Hepatic stellate cell (primary cell): ENCODE data around the gene CNTNAP5.

ENCODE experiments used
- DNase-seq: peaks from one replicate; pipeline ENCODE4 v3.0.0; 2011; ENCODE audit warnings: low spot score

The CNTNAP5 gene

GRCh38 chr2:124269348-124269747 lies 244.3 kb downstream of the CNTNAP5 start:
- no peak for DNase-seq

GRCh38 chr2:124272261-124272841 lies 247.3 kb downstream of the CNTNAP5 start:
- no peak for DNase-seq

GRCh38 chr2:124281541-124281940 lies 256.5 kb downstream of the CNTNAP5 start:
- no peak for DNase-seq

- no peak for DNase-seq
Measured at GRCh38 chr2:124283096-124283495, 258.0 kb downstream of the CNTNAP5 start.

- DNase-seq, result peak; percentile 9
Measured at GRCh38 chr2:124286089-124286783, 261.1 kb downstream of the CNTNAP5 start.

GRCh38 chr2:124289060-124289459 lies 264.0 kb downstream of the CNTNAP5 start:
- no peak for DNase-seq

- no peak for DNase-seq
Measured at GRCh38 chr2:124289615-124290014, 264.5 kb downstream of the CNTNAP5 start.

GRCh38 chr2:124296470-124296869 lies 271.4 kb downstream of the CNTNAP5 start:
- no peak for DNase-seq

GRCh38 chr2:124301915-124302314 lies 276.8 kb downstream of the CNTNAP5 start:
- DNase-seq, result no peak

GRCh38 chr2:124308319-124309062 lies 283.4 kb downstream of the CNTNAP5 start:
- no peak for DNase-seq

GRCh38 chr2:124309563-124310138 lies 284.6 kb downstream of the CNTNAP5 start:
- DNase-seq, result no peak

- DNase-seq, result no peak
Measured at GRCh38 chr2:124310671-124311070, 285.6 kb downstream of the CNTNAP5 start.

GRCh38 chr2:124314084-124314483 lies 289.0 kb downstream of the CNTNAP5 start:
- no peak for DNase-seq

- DNase-seq, result no peak
Measured at GRCh38 chr2:124315221-124315880, 290.3 kb downstream of the CNTNAP5 start.

- DNase-seq, result no peak
Measured at GRCh38 chr2:124316133-124316532, 291.0 kb downstream of the CNTNAP5 start.

- DNase-seq, result no peak
Measured at GRCh38 chr2:124316881-124317605, 292.0 kb downstream of the CNTNAP5 start.

GRCh38 chr2:124317628-124318027 lies 292.5 kb downstream of the CNTNAP5 start:
- no peak for DNase-seq

GRCh38 chr2:124318913-124319312 lies 293.8 kb downstream of the CNTNAP5 start:
- DNase-seq, result no peak

GRCh38 chr2:124319577-124319976 lies 294.5 kb downstream of the CNTNAP5 start:
- no peak for DNase-seq

- no peak for DNase-seq
Measured at GRCh38 chr2:124320051-124320688, 295.1 kb downstream of the CNTNAP5 start.

- DNase-seq, result peak; percentile 2
Measured at GRCh38 chr2:124323321-124323720, 298.2 kb downstream of the CNTNAP5 start.
